Anterior cingulate cortex (tissue), 58 donors: ENCODE data around the gene ERG.

Experiments used
- DNase-seq, 58 donors: peaks; one replicate each; lab custom pipeline; 2025; lab: John Stamatoyannopoulos, UW

Gene ERG

DNA sequence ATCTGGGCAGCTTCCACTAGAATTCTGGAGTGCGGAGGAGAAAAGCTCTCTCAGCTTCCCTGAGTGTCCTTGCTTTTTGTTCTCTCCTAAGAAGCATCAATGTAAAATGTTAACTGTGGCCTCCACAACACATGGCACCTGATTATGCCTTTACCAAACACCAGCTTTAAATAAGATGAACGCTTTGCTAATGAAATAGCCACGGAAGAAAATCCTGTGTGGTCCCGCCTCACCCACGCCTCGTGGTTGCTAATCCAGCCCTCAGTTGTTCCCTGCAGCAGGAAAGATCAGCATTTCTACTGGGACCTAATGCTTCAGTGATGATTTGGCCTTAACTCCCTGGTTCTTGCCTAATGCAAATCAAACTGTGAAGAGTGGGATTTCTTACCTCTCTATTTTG is 1.8 kb upstream of the ERG start:
- no peak for DNase-seq

DNA sequence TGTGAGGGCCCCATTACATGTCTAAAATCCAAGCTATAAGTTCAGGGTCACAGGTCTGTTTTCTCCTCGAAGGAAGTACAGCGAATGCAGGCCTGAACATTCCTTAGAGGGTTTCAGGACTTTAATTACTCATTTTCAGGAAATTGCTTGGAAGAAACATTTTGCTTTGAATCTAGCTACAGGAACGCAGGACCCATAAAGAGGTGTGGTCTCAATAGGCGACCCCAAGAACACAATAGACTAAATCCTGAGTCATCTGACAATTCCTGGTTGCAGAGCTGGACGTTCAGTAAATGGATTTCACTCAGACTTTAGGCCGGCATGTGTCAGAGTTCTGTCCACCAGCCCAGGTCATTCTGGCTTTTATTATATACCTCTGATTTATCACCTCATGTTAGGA is 1.0 kb upstream of the ERG start:
- no peak for DNase-seq

- no peak for DNase-seq
These were observed 2.1 kb downstream of the ERG start for GRCh38 chr21:38496224-38496623.

GRCh38 chr21:38495696-38496095 is 2.6 kb downstream of the ERG start:
- no peak for DNase-seq

GRCh38 chr21:38495242-38495641 is 3.0 kb downstream of the ERG start:
- DNase-seq, result no peak

DNA sequence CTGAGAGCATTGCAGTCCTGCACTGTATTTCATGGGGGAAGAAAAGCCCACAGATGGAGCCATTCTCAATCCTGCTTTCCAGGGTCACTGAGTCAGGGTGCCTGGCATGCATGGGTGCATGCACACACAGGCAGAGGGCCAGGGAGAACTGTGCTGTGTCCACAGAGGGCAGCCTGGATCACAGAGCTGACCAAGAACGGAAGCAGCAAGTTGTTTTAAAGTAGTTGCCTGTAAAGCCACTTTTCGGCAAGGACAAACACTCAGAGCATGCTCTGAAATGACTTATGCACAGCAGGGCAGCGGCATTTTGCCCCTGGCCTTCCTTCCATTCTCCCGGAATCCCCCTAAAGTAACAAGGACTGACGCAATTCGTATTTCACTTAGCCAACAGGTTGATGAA is 3.6 kb downstream of the ERG start:
- no peak for DNase-seq

- no peak for DNase-seq
These were observed 4.0 kb downstream of the ERG start for GRCh38 chr21:38494251-38494642.

DNA sequence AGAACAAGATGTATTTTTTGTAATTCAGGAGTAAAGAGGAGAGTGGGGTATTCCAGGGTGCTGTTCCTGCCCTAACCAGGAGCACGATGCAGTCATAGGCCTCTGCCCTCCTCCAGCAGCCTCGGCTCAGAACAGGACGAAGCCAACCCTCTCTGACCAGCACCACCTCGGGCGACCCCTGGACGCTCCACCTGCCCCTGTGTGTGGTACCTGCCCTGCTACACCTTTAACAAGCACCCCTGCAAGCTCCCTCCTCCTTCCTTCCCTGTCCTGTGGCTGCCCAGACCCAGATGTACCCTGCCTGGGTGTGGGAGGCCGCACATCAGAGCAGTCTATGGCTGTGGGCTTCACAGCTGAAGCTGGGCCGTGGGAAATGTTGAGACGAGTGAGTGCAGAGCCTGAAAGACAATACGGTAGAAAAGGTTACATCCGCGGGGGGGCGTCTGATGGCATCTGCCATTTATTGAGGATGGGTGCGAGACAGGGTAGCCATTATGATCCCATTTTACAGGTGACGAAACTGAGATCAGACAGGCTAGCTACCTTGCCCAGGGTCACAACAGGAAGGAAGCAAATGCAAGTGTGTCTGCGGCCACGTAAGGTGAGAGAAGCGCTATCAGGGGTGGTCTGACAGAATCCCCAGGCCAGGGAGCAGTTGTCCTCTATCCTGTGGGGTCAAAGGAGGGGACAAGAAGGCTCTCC is 4.6 kb downstream of the ERG start:
- DNase-seq, result no peak

DNA sequence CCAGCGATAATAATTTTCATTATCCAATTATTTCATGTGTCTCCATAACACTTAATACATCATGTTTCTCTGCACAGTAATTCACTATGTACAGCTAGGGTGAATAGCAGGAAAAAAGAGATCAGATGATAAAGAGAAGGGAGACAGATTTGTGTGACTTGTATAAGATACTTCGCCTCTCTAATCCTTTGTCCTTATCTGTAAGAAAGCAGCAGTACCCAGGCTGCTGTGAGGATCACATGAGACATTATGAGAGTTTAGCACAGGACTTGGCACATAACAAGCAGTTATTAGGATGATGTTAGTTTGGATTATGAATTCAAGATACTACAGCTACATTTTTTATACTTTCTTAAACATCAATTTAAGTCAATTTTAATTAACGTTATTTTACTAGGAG is 6.3 kb downstream of the ERG start:
- no peak for DNase-seq

DNA sequence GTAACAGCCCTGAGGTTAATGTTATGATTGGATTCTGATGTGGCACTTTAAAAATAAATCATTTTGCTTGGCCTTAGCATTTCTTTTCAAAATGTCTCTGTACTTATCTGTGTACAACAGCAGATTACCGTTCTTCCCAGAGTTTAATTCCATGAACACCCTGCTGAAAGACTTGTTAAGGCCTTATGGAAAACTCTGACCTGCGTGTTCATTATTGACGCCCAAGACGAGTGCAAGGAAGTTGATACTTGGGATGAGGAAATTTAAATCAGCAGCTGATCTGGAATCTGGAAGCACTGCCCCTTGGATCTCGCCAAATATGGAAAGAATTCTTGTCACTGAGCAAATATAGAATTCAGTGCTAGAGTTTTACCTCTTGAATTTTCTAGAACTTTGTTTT is 6.7 kb downstream of the ERG start:
- DNase-seq, result no peak

- no peak for DNase-seq
These were observed 7.8 kb downstream of the ERG start for GRCh38 chr21:38490411-38491020.

- no peak for DNase-seq
These were observed 8.5 kb downstream of the ERG start for GRCh38 chr21:38489729-38490128.

DNA sequence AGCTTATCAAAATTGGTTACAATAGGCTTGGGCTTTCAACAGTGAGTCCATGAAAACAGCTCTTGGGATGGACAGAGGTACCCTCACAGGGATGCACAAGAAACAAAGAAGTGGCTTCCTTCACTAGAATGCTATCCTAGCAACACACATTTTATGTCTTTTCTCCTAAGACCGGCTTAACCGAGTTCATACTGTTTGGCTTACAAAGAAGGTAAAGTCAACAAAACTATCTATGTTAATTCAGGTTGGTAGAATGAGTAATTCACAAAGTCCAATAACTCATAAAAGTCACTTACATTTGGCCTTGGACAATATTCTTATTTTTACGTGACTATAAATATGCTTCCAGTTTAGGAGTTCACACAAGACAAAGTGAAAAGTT is 9.0 kb downstream of the ERG start:
- DNase-seq, result no peak

GRCh38 chr21:38488640-38489270 is 9.5 kb downstream of the ERG start:
- no peak for DNase-seq

DNA sequence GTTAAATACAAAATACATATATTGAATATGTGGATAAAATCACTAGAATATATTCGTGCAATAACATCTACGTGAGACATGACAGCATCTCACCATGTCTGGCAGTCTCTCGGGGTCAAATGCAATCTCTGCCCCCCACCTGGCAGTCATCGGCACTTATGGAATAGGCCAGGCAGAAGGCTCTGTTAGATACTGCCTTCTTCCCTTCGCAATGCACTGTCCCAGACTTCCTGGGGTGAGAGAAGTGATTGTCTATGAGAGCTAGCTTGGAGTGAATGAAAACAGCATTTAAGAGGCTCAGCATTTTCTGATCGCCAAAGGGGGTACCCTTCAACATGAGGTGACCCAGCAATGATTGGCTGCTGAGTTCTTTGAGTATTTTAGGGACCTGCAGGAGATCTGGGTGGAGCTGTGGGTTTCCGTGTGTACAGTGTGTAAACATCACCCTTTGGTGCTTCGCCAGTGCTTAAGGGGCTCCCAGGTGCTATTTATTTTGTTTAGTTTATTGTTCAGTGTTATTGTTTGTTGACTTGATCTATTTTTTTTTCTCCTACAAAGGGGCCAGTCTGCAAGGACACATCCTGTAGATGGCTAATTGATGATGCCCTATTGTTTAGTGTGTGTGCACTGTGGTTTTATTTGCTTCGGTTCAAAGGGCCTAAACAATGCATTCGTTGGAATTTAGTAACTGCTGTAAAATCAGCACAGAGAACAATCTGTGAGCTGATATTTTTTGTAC is 10.2 kb downstream of the ERG start:
- DNase-seq, result no peak

GRCh38 chr21:38486706-38487105 is 11.6 kb downstream of the ERG start:
- no peak for DNase-seq

DNA sequence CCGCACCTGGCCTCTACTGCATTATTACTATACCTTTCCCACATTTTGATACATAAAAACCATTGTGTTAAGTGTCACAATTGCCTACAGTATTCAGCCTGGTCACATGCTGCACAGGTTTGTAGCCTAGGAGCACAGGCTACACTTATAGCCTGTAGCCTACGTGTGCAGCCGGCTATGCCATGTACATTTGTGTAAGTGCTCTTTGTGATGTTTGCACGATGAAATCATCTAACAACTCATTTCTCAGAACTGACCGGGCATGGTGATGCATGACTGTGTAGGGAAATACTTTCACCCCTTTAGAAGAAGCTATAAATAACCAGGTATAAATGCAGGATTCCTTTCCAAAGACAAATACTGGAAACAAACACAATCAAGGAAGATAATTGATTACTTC is 12.1 kb downstream of the ERG start:
- no peak for DNase-seq

GRCh38 chr21:38479641-38480525 is 18.4 kb downstream of the ERG start:
- no peak for DNase-seq

GRCh38 chr21:38478782-38479181 is 19.5 kb downstream of the ERG start:
- DNase-seq, result no peak

- DNase-seq, result no peak
These were observed 21.1 kb downstream of the ERG start for GRCh38 chr21:38477226-38477625.

DNA sequence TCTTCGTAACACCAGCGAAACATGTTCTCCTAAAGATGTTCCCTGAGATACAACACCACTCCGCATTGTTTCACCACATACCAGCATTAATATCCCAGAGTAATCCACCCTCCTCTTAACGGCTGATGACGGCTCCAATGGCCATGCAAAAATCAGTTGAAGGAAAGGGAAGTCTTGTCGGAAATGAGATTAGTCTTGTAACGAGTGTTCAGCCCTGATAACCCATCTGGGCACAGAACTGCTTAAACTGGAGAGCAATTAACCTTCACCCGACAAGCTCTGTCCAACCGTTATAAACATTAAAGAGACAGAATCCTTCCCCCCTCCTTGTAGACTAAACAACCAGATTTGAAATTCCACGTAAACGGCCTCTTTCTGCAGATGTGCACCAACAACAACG is 21.9 kb downstream of the ERG start:
- no peak for DNase-seq
